ENCODE results near the gene DNPEP. TPM values are rescaled to one million over a fixed set of nuclear protein-coding genes. Genes with fewer than 3 reads are reported as not detected.
A peak's percentile ranks its signal among the peaks of the same experiment; 100 is the strongest.

Gene DNPEP
- 100 to 1,000 TPM in 2 of 3 donors, 10 to 100 TPM in 1; 97.8 to 112 (median 103) TPM for total RNA-seq
- 57.7 TPM for total RNA-seq (2013)

DNA sequence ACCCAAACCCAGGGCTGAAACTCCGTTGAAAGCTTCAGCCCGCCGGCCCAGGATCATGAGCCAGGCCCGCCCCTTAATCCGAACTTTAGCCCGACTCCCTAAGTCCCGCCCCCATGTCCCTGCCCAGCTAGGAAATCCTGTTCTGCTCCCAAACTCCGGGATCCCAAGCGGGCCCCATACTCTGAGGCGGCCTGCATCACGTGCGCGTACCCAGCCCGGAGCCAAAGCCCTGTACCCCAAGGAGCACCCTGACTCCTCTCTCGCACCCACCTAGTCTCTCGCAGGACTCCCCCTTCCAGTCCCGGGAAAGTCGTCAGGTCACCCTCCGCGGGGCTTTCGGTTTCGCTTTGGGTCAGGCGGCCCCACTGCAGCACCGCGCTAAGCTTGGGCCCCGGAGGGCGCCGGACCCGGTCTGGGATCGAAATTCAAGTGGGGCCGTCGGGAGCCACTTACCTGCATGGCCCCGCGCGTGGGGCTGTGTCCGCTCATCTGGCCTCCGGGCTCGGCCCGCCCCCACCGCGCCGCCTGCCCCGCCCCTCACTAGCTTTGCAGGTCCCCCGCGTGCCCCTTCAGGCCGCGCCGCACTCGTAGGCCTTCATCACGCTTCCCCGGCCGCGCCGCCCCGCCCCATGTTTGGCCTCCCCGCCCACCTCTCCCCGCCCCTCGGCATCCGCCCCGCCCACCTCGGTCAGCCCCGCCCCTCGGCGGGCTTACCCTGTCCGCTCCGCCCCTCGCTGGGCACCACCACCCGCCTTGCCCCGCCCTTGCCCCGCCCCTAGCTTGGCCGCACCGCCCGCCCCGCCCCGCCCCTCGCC lies at the start of gene DNPEP:
Gene DNPEP (minus strand): TSS at position 607 of the 815 bp plus-strand sequence. CDS start 118 bp downstream, at position 489.
- H3K4me1 ChIP-seq (ENCODE audit: control insufficient read depth, insufficient read depth, low read length) = peaks cover 18% of the 10 kb centered on the region
- intact Hi-C loops (cut with micrococcal nuclease) = loop anchor here (1.0 to 10.0 kb wide), 6 partner anchors 108 to 820 kb away; partner anchors contain the start of genes BCS1L, CNOT9, CNPPD1 and DNAJB2
- H3K4me3 ChIP-seq (ENCODE audit: low read length) = peak within 1 kb of the TSS; percentile 66
- under 1% methylated on average over 73 of the region's 76 CpGs for WGBS (ENCODE audit: insufficient coverage)
- ATAC-seq = peak; percentile 62 to 84 (median 64)
- peak within 1 kb of the TSS; percentile 85 for H3K27ac ChIP-seq (ENCODE audit: low read length)
- peak within 1 kb of the TSS; percentile 92 to 98 for H3K27ac Mint-ChIP-seq
- H3K9me3 Mint-ChIP-seq = no peaks in the 10 kb centered on the region
- no peaks in the 10 kb centered on the region for H3K27me3 ChIP-seq (ENCODE audit: control insufficient read depth, insufficient read depth, low read length)
- H3K4me1 Mint-ChIP-seq = peaks cover 4 to 21% of the 10 kb centered on the region in 2 donors
- peak within 1 kb of the TSS; percentile 91 for H3K4me3 Mint-ChIP-seq
- TF ChIP-seq, protein P1, sequence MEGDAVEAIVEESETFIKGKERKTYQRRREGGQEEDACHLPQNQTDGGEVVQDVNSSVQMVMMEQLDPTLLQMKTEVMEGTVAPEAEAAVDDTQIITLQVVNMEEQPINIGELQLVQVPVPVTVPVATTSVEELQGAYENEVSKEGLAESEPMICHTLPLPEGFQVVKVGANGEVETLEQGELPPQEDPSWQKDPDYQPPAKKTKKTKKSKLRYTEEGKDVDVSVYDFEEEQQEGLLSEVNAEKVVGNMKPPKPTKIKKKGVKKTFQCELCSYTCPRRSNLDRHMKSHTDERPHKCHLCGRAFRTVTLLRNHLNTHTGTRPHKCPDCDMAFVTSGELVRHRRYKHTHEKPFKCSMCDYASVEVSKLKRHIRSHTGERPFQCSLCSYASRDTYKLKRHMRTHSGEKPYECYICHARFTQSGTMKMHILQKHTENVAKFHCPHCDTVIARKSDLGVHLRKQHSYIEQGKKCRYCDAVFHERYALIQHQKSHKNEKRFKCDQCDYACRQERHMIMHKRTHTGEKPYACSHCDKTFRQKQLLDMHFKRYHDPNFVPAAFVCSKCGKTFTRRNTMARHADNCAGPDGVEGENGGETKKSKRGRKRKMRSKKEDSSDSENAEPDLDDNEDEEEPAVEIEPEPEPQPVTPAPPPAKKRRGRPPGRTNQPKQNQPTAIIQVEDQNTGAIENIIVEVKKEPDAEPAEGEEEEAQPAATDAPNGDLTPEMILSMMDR (IDR thresholded peaks at IDR 0.05) = no peak
- H3K36me3 ChIP-seq (ENCODE audit: control insufficient read depth, insufficient read depth, low read length) = peaks cover 31% of the 10 kb centered on the region
- peaks cover 6% of the 10 kb centered on the region for H3K36me3 Mint-ChIP-seq
- DNase-seq = peak; percentile 89 to 95
- H3K9me3 ChIP-seq (ENCODE audit: control insufficient read depth, insufficient read depth, low read length) = no peaks in the 10 kb centered on the region
- no peaks in the 10 kb centered on the region for H3K27me3 Mint-ChIP-seq (ENCODE audit: low read depth in 2 of 2)

DNA sequence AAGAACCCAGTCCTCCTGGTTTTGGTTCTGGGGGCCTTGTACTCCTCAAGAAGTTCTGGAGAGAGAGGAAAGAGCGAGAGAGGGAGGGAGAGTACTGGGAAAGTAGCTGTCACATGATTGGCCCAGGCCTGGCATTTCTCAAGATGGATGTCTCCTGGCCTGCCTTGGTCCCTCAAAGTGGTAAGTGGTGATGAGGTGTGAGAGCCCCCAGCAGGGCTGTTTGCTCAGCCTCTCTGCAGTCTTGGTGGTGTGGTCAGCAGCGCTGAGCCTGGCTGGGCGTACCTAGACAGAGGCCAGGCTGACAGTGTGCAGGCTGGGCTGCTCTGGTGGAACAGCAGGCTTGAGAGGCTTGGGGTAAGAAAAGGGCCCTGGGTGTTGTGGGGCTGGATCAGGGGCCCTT lies 49.4 kb upstream of the DNPEP start:
- peaks cover 8 to 10% of the 10 kb centered on the region in 2 donors for H3K4me1 Mint-ChIP-seq
- no peak for DNase-seq
- peaks cover 11 to 25% of the 10 kb centered on the region in 2 donors for H3K27me3 Mint-ChIP-seq (ENCODE audit: low read depth in 2 of 2)
- intact Hi-C loops (cut with micrococcal nuclease) = no loop called here
- H3K36me3 ChIP-seq (ENCODE audit: control insufficient read depth, insufficient read depth, low read length) = no peaks in the 10 kb centered on the region
- 84% methylated on average over 3 of the region's 3 CpGs for WGBS (ENCODE audit: insufficient coverage)
- H3K4me1 ChIP-seq (ENCODE audit: control insufficient read depth, insufficient read depth, low read length) = peaks cover 4% of the 10 kb centered on the region
- ATAC-seq = no peak
- H3K27me3 ChIP-seq (ENCODE audit: control insufficient read depth, insufficient read depth, low read length) = peaks cover 19% of the 10 kb centered on the region
- no peak overlapping the region for H3K27ac Mint-ChIP-seq
- no peaks in the 10 kb centered on the region for H3K36me3 Mint-ChIP-seq
- no peak overlapping the region for H3K4me3 Mint-ChIP-seq
- H3K4me3 ChIP-seq (ENCODE audit: low read length) = no peak overlapping the region
- no peaks in the 10 kb centered on the region for H3K9me3 ChIP-seq (ENCODE audit: control insufficient read depth, insufficient read depth, low read length)
- no peak overlapping the region for H3K27ac ChIP-seq (ENCODE audit: low read length)
- TF ChIP-seq, protein P1 (IDR thresholded peaks at IDR 0.05) = no peak
- no peaks in the 10 kb centered on the region for H3K9me3 Mint-ChIP-seq

DNA sequence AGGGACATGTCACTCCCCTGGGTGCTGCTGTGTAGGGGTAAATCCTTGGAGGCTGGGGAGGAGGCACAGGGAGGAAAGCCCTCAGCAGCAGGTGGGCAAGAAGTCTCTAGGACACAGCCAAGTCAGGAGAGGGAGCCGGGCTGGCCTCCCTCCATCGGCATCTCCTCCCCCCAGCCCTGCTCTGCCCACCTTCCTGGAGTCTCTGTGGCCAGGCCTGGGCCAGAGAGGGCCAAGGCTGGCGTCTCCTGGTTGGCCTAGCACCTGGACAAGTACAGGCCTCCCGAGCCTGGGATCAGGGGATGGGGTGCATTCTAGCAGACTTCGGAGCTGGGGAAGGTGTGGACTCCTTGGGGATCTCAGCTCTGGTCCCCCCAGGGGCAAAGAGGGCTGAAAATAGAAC lies 48.8 kb upstream of the DNPEP start:
- WGBS (ENCODE audit: insufficient coverage) = 88% methylated on average over 5 of the region's 5 CpGs
- H3K27me3 ChIP-seq (ENCODE audit: control insufficient read depth, insufficient read depth, low read length) = peaks cover 18% of the 10 kb centered on the region
- TF ChIP-seq, protein P1 (IDR thresholded peaks at IDR 0.05) = no peak
- Mint-ChIP-seq H3K27ac (no peak overlapping the region), H3K36me3 (no peaks in the 10 kb centered on the region), H3K27me3 (ENCODE audit: low read depth in 2 of 2) (peaks cover 10 to 23% of the 10 kb centered on the region in 2 donors), H3K4me1 (peaks cover 8% of the 10 kb centered on the region in 2 donors), H3K4me3 (no peak overlapping the region), H3K9me3 (no peaks in the 10 kb centered on the region)
- no peaks in the 10 kb centered on the region for H3K9me3 ChIP-seq (ENCODE audit: control insufficient read depth, insufficient read depth, low read length)
- DNase-seq (no peak), ATAC-seq (no peak)
- intact Hi-C loops (cut with micrococcal nuclease) = no loop called here
- H3K27ac ChIP-seq (ENCODE audit: low read length) = no peak overlapping the region
- H3K4me1 ChIP-seq (ENCODE audit: control insufficient read depth, insufficient read depth, low read length) = peaks cover 3% of the 10 kb centered on the region
- no peaks in the 10 kb centered on the region for H3K36me3 ChIP-seq (ENCODE audit: control insufficient read depth, insufficient read depth, low read length)
- H3K4me3 ChIP-seq (ENCODE audit: low read length) = no peak overlapping the region

Measured in natural killer cell (primary cell).